Omental fat pad (tissue), 4 donors: Measurements from ENCODE around the gene AKR1B15. TPM values are rescaled to one million over a fixed set of nuclear protein-coding genes. Genes with fewer than 3 reads are reported as not detected.
"Not testable (repeated sequence)": the region's sequence is repeated elsewhere in the genome, so short reads cannot be mapped to it uniquely, and the experiment has no call there.

Experiments used
- ATAC-seq: fragments of 150-250 bp; one replicate; pipeline ENCODE4 v1.9.1; 2016; ENCODE audit warnings: mild to moderate bottlenecking, moderate library complexity; ENCODE audit not compliant: low FRiP score
- DNase-seq: peaks from one replicate; pipeline ENCODE4 v3.0.0-alpha.2; 2019; ENCODE audit warnings: low spot score
- CTCF ChIP-seq, 3 donors: fragments of 450-650 bp; IDR thresholded peaks; one replicate each; pipeline ENCODE4 v1.5.1; 2016 to 2017; ENCODE audit warnings: antibody characterized with exemption in 3 of 3, mild to moderate bottlenecking in 3 of 3, moderate library complexity in 2 of 3
- total RNA-seq, 4 donors: library from RNA; depleted of rRNA; stranded (reverse); fragments of >200 nt; gene quantifications; one replicate each; pipeline ENCODE4 v1.1.0, GENCODE V29; 2016

The AKR1B15 gene
- total RNA-seq, 4 donors from 2014 or later, result not detected

GRCh38 chr7:134553976-134554375 lies 5.1 kb downstream of the AKR1B15 start:
- DNase-seq (no peak), ATAC-seq (no peak)
- no peak for TF ChIP-seq CTCF (IDR thresholded peaks at IDR 0.05)

GRCh38 chr7:134554417-134554966 lies 5.6 kb downstream of the AKR1B15 start:
- ATAC-seq (no peak), DNase-seq (no peak)
- TF ChIP-seq CTCF (IDR thresholded peaks at IDR 0.05), result no peak

GRCh38 chr7:134557391-134557790 lies 8.5 kb downstream of the AKR1B15 start:
- ATAC-seq (no peak), DNase-seq (no peak)
- no peak for TF ChIP-seq CTCF (IDR thresholded peaks at IDR 0.05)

- TF ChIP-seq CTCF (IDR thresholded peaks at IDR 0.05), result no peak
- ATAC-seq, result no peak
- DNase-seq, result no peak
Observed at GRCh38 chr7:134558370-134558769, 9.5 kb downstream of the AKR1B15 start.

GRCh38 chr7:134561616-134562015 lies 12.7 kb downstream of the AKR1B15 start:
- not testable (repeated sequence) for DNase-seq, ATAC-seq

- ATAC-seq (no peak), DNase-seq (no peak)
- no peak for TF ChIP-seq CTCF (IDR thresholded peaks at IDR 0.05)
Observed at GRCh38 chr7:134562136-134562535, 13.2 kb downstream of the AKR1B15 start.

GRCh38 chr7:134563398-134563749 lies 14.5 kb downstream of the AKR1B15 start:
- DNase-seq, ATAC-seq: not testable (repeated sequence)

GRCh38 chr7:134565643-134566136 lies 16.8 kb downstream of the AKR1B15 start:
- ATAC-seq, result no peak
- TF ChIP-seq CTCF (IDR thresholded peaks at IDR 0.05), result no peak
- DNase-seq, result no peak
